Stimulated activated naive B cell treated with anti-CD40 and anti-IgM and Interleukin-4, amounts not matched to agents 10 μg/mL and 1 μg/mL and 100 μg/mL, for 72 hours (primary cell): ENCODE results near the gene CFAP46.
"Not testable (repeated sequence)": the region's sequence is repeated elsewhere in the genome, so short reads cannot be mapped to it uniquely, and the experiment has no call there.

Source experiments
- ATAC-seq, 2 donors: fragments of 150-1000 bp; cut with Tn5 transposase; replicated peaks; 2 replicates each; pipeline ENCODE4 v1.10.0; 2021; ENCODE audit warnings: moderate library complexity in 1 of 2
- DNase-seq: peaks from one replicate; pipeline ENCODE4 v3.0.0; 2021
- H3K27ac Mint-ChIP-seq: one replicate; pipeline ENCODE4 v1.8.0; 2022; ENCODE audit warnings: mild to moderate bottlenecking, mixed read lengths
- H3K27me3 Mint-ChIP-seq, 2 donors: one replicate each; pipeline ENCODE4 v1.8.0; 2022; ENCODE audit warnings: mixed read lengths in 2 of 2
- H3K36me3 Mint-ChIP-seq, 2 donors: one replicate each; pipeline ENCODE4 v1.8.0; 2022; ENCODE audit warnings: mixed read lengths in 2 of 2, mild to moderate bottlenecking in 1 of 2
- H3K4me1 Mint-ChIP-seq, 2 donors: one replicate each; pipeline ENCODE4 v1.8.0; 2022; ENCODE audit warnings: mixed read lengths in 2 of 2, mild to moderate bottlenecking in 1 of 2
- H3K4me3 Mint-ChIP-seq, 2 donors: one replicate each; pipeline ENCODE4 v1.8.0; 2022; ENCODE audit warnings: mild to moderate bottlenecking in 2 of 2, mixed read lengths in 2 of 2, moderate library complexity in 1 of 2
- H3K9me3 Mint-ChIP-seq, 2 donors: one replicate each; pipeline ENCODE4 v1.8.0; 2022; ENCODE audit warnings: mixed read lengths in 2 of 2, mild to moderate bottlenecking in 1 of 2

The CFAP46 gene

DNA sequence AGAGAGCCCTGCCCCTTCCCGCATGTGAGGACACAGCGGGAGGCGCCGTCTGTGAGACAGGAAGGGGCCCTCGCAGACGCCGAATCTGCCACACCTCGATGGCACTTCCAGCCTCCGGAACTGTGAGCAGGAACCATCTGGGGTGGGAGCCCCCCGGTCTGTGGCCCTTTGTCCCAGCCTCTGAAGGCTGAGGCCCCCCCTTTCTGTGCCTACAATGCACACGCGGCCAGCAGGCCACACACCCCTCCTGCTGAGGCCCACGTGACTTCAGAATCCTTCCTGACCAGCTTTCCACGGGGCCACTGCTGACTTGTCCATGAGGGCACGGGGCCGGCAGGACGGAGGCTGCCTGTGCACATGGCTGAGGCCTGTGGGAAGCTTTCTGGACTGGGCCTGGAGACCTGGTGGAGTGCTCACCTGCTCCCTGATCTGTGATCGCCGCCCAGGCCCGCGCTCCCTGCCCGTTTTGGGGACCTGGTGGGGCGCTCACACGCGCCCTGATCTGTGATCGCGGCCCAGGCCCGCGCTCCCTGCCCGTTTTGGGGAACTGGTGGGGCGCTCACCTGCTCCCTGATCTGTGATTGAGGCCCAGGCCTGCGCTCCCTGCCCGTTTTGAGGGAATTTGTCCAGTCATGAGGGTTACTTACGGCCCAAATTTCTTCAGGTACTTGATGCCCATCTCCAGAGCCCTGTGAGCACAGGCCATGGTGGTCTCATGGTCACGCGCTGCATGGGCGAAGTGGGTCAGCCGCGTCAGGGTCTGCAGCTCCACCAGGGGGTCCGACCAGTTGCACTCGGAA, 34.3 kb downstream of the CFAP46 start:
- no peak overlapping the region for H3K27ac Mint-ChIP-seq
- peaks cover 0 to 4% of the 10 kb centered on the region in 2 donors for H3K9me3 Mint-ChIP-seq
- no peak overlapping the region for H3K4me3 Mint-ChIP-seq
- peaks cover 41 to 53% of the 10 kb centered on the region in 2 donors for H3K27me3 Mint-ChIP-seq
- H3K36me3 Mint-ChIP-seq = no peaks in the 10 kb centered on the region
- H3K4me1 Mint-ChIP-seq = peaks cover 10 to 14% of the 10 kb centered on the region in 2 donors
- no peak for DNase-seq
- ATAC-seq = no peak

DNA sequence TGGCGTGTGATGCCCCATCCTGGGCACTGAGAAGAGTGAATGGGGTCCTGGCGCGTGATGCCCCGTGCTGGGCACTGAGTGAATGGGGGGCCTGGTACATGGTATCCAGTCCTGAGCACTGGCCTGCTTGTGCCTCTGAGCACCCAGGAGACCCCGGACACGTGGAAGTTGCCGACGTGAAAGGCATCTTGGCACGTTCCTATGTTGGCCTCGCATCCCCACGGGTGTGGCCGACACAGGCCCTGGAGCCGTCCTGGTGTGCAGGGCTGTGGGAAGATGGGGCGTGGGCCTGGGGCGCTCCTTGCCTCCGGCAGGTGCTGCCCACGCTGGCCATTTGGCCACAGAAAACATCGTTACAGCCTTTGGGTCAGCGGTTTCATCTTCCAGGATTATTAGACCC, 35.5 kb downstream of the CFAP46 start:
- H3K4me3 Mint-ChIP-seq = no peak overlapping the region
- ATAC-seq = no peak
- H3K36me3 Mint-ChIP-seq = no peaks in the 10 kb centered on the region
- no peak overlapping the region for H3K27ac Mint-ChIP-seq
- H3K27me3 Mint-ChIP-seq = peaks cover 38 to 50% of the 10 kb centered on the region in 2 donors
- H3K9me3 Mint-ChIP-seq = peaks cover 0 to 4% of the 10 kb centered on the region in 2 donors
- DNase-seq = no peak
- H3K4me1 Mint-ChIP-seq = peaks cover 10 to 11% of the 10 kb centered on the region in 2 donors

DNA sequence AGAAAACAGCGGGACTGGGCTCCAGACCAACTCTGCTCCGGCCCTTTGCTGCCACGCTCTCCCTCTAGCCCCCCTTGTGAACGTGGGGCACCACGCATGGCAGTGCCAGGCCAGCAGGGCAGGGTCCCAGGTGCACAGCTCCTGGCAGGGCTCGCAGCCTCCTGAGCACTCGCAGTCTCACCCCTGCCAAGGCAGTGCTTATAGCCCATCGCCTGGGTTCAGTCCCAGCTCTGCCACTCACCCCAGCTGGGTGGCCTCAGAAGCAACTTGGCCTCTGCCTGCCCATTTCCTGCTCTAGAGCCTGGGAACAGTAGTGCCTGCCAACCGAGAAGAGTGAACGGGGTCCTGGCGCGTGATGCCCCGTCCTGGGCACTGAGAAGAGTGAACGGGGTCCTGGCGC, 36.3 kb downstream of the CFAP46 start:
- Mint-ChIP-seq H3K27me3 (peaks cover 32 to 51% of the 10 kb centered on the region in 2 donors), H3K4me1 (peaks cover 8 to 10% of the 10 kb centered on the region in 2 donors), H3K4me3 (no peak overlapping the region), H3K27ac (no peak overlapping the region), H3K9me3 (peaks cover 4 to 8% of the 10 kb centered on the region in 2 donors), H3K36me3 (no peaks in the 10 kb centered on the region)
- DNase-seq (no peak), ATAC-seq (no peak)

DNA sequence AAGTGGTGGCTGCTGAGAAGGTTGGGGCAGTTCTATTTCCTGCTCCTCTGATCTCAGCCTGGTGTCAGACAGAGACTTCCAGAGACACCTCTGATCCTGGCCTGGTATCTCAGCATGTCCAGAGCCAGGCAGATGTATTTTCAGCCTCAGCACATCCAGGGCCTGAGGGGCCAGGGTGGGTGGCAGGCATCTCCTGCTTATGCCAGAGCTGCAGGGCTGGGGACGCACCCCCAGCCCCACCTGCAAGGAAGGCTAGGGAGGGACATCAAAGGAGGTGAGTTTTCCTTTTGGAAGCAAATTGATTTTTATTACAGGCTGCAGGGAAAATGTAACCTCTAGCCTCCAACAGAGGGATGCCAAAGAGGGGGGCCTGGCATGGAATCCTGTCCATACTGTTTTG, 36.7 kb downstream of the CFAP46 start:
- ATAC-seq = no peak
- peaks cover 32 to 51% of the 10 kb centered on the region in 2 donors for H3K27me3 Mint-ChIP-seq
- H3K4me3 Mint-ChIP-seq = no peak overlapping the region
- H3K9me3 Mint-ChIP-seq = peaks cover 8 to 11% of the 10 kb centered on the region in 2 donors
- peaks cover 7 to 10% of the 10 kb centered on the region in 2 donors for H3K4me1 Mint-ChIP-seq
- DNase-seq = no peak
- H3K36me3 Mint-ChIP-seq = no peaks in the 10 kb centered on the region
- H3K27ac Mint-ChIP-seq = no peak overlapping the region

DNA sequence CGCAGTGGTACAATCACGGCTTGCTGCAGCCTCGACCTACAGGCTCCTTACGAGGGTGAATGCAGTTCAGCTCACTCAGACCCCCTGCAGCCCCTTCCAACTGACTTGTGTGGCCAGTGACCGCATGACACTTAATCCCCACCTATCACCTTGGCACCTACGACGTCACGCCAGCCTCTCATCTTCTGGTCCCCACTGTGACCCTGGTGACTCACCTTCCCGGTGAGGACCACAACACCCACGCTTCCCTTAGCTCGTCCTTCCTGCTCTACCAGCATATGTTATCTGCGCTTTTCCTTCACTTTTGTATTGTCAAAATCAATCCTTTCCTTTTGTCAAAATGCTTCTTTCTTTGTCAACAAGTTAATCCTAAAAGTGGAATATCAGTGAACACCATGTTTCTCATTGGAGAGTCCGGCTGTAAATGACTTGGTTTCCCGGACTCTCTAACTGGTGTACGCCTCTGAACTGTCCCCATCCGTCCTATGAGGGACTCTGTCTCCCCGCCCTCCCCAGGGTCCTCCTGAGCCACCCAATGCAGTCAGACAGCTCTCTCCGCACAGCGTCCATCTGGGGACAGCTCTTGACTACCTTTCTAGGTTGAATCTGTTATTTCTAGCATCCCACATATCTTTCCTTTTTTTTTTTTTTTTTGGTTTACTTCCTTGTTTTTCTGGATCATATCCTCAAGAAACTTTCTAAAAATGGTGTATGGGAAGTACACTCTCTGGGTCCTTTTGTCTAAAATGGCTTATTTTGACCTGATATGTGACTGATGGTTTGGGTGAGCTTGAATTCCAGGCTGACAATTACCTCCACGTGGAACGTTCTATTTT, 37.3 kb downstream of the CFAP46 start:
- Mint-ChIP-seq H3K4me1 (peaks cover 7 to 10% of the 10 kb centered on the region in 2 donors), H3K9me3 (peaks cover 9 to 13% of the 10 kb centered on the region in 2 donors), H3K36me3 (no peaks in the 10 kb centered on the region), H3K27ac (no peak overlapping the region), H3K27me3 (peaks cover 31 to 46% of the 10 kb centered on the region in 2 donors), H3K4me3 (no peak overlapping the region)
- peak; percentile 34 to 42 for ATAC-seq
- DNase-seq = no peak

DNA sequence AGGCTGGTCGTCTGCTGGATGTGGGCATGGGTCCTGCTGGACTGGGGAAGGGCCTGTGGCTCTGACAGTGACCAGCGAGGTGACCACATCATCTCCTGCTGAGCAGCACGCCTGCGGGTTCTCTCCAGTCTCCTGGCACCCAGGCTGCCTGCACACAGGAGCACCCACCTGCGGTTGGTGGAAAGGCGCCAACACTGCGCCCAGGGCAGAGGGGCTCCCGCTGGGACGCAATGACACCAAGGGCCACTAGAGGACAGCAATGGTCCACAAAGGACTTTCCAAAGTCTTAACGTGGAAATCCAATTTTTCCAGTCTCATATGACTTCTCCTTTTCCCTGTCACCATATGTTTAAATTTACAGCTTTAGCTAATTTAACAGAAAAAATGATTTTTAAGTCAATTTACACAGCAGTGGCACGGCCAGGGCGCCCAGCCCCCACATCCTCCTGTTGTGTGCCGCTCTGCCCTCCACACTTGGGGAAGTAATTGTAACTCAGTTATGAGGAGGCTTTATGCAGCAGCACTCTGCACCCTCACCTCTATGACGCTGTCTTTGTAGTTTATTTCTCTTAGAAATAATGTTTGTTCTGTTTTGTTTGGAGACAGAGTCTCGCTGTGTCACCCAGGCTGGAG, 38.1 kb downstream of the CFAP46 start:
- Mint-ChIP-seq H3K27me3 (peaks cover 31 to 46% of the 10 kb centered on the region in 2 donors), H3K4me3 (no peak overlapping the region), H3K9me3 (peaks cover 9 to 13% of the 10 kb centered on the region in 2 donors), H3K4me1 (peaks cover 7 to 10% of the 10 kb centered on the region in 2 donors), H3K36me3 (no peaks in the 10 kb centered on the region), H3K27ac (no peak overlapping the region)
- ATAC-seq (peak; percentile 71 to 83), DNase-seq (no peak)

DNA sequence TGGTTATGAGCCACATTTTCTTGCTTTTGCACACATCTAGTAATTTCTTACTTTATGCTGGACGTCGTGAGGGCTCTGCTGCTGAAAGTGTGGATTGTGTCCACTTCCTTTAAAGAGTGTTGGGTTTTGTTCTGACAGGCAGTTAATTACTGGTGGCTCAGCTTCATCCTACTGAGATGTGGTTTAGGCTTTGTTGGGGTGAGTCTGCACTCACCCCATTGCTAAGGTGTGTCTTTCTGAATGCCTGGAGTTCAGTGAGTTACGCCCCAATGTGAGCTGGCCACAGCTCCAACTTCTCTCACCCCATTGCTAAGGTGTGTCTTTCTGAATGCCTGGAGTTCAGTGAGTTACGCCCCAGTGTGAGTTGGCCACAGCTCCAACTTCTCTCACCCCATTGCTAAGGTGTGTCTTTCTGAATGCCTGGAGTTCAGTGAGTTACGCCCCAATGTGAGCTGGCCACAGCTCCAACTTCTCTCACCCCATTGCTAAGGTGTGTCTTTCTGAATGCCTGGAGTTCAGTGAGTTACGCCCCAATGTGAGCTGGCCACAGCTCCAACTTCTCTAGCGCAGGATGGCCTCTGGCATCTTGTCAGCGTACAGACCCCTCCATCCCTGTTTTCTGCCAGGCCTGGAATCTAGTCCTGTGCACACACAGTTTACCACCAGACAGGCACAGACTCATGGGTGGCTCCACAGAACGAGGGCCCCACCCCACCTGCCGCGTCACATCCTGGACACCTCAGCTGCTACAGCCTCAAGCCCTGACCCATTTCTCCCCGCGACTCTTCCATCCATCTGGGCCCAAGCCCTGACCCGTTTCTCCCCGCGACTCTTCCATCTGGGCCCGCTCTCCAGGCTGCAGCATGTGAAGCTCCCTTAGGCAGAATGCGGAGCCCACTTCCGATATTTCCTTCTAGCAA, 39.5 kb downstream of the CFAP46 start:
- not testable (repeated sequence) for H3K4me3 Mint-ChIP-seq, DNase-seq, H3K36me3 Mint-ChIP-seq, H3K27ac Mint-ChIP-seq, H3K4me1 Mint-ChIP-seq, ATAC-seq
- peaks cover 9 to 13% of the 10 kb centered on the region in 2 donors for H3K9me3 Mint-ChIP-seq
- H3K27me3 Mint-ChIP-seq = peaks cover 25 to 41% of the 10 kb centered on the region in 2 donors

DNA sequence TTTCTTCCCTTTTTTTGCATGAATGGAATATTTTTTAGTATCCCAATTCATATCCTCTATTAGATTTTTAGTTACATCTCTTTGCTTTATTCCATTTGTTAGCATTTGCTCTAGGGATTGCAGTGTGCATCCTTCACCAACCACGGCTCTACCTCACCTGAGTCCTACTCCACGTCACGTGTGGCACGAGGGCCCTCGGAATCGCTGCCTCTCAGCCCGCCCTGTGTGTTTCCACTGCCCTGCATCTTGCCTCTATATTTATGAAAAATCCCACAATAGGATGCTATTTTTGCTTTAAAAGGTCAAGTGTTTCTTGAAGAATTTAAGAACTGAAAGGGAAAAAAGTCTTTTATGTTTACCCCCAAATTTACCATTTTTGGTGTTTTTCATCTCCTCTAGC, 41.0 kb downstream of the CFAP46 start:
- Mint-ChIP-seq H3K9me3 (peaks cover 9 to 13% of the 10 kb centered on the region in 2 donors), H3K36me3 (no peaks in the 10 kb centered on the region), H3K4me1 (peaks cover 7 to 10% of the 10 kb centered on the region in 2 donors), H3K4me3 (no peak overlapping the region), H3K27me3 (peaks cover 25 to 41% of the 10 kb centered on the region in 2 donors), H3K27ac (no peak overlapping the region)
- no peak for DNase-seq
- ATAC-seq = no peak

DNA sequence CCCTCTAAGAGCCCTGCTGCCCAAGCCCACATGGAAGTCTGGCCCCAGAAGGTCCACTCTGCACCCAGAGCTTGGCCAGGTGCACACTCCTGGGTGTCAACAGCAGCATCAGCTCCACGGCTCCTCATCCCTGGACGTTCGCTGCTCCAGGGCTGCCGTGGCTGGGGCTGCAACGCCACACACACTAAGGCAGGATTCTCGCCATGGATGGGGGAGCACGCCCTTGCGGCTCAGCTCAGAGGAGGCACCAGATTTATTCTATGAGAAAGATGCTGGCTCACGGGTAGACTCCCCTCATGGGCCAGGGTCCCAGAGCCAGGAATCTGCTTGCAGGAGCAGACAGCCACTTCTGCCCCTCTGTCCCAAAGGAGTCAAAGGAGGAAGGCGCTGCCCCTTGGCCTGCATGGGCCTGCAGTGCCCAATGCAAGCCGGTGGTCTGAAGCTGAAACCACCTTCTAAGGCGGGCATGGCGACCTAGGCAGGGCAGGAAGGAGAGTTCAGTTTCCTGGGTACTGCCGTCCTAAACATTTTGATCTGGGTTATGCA, 42.1 kb downstream of the CFAP46 start:
- no peak for ATAC-seq

DNA sequence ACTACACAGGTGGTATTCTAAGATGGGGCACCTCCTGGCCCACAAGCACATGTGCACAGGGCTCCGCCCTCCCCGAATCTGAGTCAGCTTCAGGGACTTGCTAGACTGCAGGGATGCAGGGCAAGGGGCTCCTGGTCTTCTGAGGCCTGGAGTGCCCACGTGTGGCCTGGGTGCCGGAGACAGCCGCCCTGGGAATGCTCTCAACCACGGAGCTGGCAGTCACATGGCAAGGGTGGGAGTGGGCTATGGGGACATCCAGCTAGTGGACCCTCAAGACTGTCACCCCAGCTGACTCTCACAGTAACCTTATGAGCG, 42.7 kb downstream of the CFAP46 start:
- ATAC-seq (no peak), DNase-seq (no peak)
- H3K9me3 Mint-ChIP-seq = peaks cover 9% of the 10 kb centered on the region in 2 donors
- H3K27ac Mint-ChIP-seq = no peak overlapping the region
- H3K27me3 Mint-ChIP-seq = peaks cover 22 to 31% of the 10 kb centered on the region in 2 donors
- H3K4me1 Mint-ChIP-seq = peaks cover 2 to 5% of the 10 kb centered on the region in 2 donors
- H3K36me3 Mint-ChIP-seq = no peaks in the 10 kb centered on the region
- no peak overlapping the region for H3K4me3 Mint-ChIP-seq

More for the DNA sequence above, 42.1 kb downstream of the CFAP46 start:
- peaks cover 7 to 10% of the 10 kb centered on the region in 2 donors for H3K4me1 Mint-ChIP-seq
- no peak for DNase-seq
- H3K27ac Mint-ChIP-seq = no peak overlapping the region
- peaks cover 9% of the 10 kb centered on the region in 2 donors for H3K9me3 Mint-ChIP-seq
- peaks cover 21 to 31% of the 10 kb centered on the region in 2 donors for H3K27me3 Mint-ChIP-seq
- no peak overlapping the region for H3K4me3 Mint-ChIP-seq
- H3K36me3 Mint-ChIP-seq = no peaks in the 10 kb centered on the region

DNA sequence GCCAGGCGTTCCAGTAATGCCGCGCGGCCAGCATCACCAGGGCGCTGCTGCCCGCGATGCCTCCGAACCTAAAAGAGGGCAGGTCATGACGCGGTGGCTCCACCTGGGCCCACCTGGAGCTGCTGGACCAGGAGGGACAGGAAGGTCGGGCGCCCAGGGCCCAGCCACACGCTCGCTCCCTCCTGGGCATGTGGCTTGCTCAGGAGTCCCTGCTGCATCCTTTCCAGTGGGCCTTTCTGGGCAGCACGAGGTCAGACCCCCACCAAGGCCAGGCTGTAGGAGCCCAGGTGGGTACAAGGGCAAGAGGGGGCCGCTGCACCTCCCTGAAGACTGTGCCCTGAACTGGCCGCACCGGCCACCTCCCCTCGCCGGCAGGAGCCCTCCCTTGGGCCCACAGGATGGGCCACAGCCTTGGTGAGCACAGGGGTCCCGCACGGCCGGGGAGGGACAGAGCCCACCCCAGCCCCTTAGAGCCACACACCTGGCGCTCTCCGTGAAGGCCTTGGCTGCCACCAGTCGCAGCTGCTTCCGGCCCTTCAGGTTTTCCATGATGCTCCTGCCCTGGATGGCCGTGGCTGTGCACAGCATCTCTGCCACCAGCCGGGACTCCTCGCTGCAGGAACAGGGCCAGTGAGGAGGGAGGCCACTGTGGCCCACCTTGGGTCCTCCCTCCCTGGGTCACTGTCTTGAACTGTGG, 43.2 kb downstream of the CFAP46 start:
- H3K9me3 Mint-ChIP-seq = peaks cover 9% of the 10 kb centered on the region in 2 donors
- H3K27ac Mint-ChIP-seq = no peak overlapping the region
- H3K4me3 Mint-ChIP-seq = no peak overlapping the region
- H3K4me1 Mint-ChIP-seq = peaks cover 0 to under 1% of the 10 kb centered on the region in 2 donors
- H3K27me3 Mint-ChIP-seq = peaks cover 27 to 35% of the 10 kb centered on the region in 2 donors
- no peaks in the 10 kb centered on the region for H3K36me3 Mint-ChIP-seq
- no peak for ATAC-seq
- no peak for DNase-seq

DNA sequence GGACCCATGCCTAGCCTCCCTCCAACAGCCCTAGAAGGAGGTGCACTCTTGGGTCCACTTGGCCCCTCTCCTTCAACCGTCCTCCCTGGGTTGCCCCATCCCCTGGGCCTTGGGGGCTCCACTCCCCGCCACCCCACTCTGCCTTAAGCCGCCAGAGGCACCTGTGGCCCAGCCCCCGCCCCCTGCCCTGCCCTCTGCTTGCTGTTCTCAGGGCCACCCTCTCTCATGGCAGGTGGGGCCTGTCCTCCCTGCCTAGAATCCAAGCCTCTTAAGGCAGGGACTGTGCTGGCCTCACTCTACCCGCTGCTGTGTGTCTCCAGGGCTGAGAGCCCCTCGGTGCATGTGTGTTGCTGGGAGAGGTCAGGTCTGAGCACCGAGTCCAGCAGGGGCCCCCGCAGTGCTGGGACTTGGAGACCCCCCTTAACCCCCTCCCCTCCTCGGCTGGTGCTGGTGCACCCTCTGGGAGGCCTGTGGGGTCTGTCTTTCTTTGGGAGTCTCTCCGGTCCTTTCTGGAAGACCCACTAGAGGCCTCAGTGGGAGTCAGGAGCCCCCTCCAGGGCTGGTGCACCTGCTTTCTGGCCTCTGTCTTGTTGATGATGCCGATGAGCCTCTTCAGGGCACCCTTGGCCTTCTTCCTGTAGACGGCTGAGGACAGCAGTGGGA, 43.8 kb downstream of the CFAP46 start:
- no peak overlapping the region for H3K4me3 Mint-ChIP-seq
- H3K27ac Mint-ChIP-seq = no peak overlapping the region
- no peak for DNase-seq
- H3K4me1 Mint-ChIP-seq = peaks cover 0 to 2% of the 10 kb centered on the region in 2 donors
- H3K36me3 Mint-ChIP-seq = no peaks in the 10 kb centered on the region
- peaks cover 33 to 41% of the 10 kb centered on the region in 2 donors for H3K27me3 Mint-ChIP-seq
- no peak for ATAC-seq
- H3K9me3 Mint-ChIP-seq = peaks cover 9% of the 10 kb centered on the region in 2 donors
